ENCODE measurements around the gene AP2A2.

DNA sequence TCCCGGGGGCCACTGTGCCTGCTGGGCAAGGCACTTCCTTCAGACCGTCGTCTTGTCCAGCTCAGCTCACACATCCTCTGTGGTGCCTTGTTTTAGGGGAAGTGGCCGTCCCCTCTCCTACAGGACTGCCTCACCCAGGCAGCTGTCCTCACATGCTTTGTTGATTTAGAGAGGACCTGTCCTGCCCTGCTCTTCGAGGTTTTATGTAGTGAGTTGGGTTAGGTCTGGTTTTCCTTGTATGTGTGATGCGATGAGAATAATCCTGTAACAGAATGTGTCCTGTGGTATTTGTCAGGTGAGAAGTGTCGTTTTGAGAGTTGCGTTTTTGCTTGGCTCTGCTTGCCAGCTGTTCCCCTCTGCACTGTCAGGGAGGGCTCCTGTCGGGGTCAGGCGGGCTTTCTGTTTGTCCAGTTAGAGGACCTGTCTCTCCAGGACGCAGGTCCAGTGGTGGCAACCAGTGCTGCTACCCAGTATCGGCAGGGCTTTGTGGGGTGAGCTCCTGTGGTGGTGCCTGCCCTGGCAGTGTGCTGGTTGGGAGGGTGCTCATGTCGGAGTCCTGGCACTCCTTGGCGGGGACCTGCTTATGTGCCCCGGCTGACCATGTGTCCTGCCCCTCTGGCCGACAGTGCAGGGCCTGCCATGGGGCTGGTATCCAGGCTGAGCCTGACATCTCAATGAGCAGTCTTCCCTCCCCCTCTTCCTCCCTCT lies 69.5 kb downstream of the AP2A2 start:
- no peak for TF ChIP-seq EZH2 (IDR thresholded peaks at IDR 0.05; ENCODE audit: low read length, unreplicated experiment)
- TF ChIP-seq, protein P1, sequence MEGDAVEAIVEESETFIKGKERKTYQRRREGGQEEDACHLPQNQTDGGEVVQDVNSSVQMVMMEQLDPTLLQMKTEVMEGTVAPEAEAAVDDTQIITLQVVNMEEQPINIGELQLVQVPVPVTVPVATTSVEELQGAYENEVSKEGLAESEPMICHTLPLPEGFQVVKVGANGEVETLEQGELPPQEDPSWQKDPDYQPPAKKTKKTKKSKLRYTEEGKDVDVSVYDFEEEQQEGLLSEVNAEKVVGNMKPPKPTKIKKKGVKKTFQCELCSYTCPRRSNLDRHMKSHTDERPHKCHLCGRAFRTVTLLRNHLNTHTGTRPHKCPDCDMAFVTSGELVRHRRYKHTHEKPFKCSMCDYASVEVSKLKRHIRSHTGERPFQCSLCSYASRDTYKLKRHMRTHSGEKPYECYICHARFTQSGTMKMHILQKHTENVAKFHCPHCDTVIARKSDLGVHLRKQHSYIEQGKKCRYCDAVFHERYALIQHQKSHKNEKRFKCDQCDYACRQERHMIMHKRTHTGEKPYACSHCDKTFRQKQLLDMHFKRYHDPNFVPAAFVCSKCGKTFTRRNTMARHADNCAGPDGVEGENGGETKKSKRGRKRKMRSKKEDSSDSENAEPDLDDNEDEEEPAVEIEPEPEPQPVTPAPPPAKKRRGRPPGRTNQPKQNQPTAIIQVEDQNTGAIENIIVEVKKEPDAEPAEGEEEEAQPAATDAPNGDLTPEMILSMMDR (conservative IDR thresholded peaks at IDR 0.05; ENCODE audit: low read depth, low read length), result no peak
- TF ChIP-seq EZH2phosphoT487 (IDR thresholded peaks at IDR 0.05; ENCODE audit: borderline replicate concordance, low read length), result no peak

All from PC-3 (cell line).